Renal cortical epithelial cell (primary cell): ENCODE measurements around the gene SRBD1. TPM values are rescaled to one million over a fixed set of nuclear protein-coding genes. Genes with fewer than 3 reads are reported as not detected.
A peak's percentile ranks its signal among the peaks of the same experiment; 100 is the strongest.

Source experiments
- DNase-seq: peaks from one replicate; pipeline ENCODE4 v3.0.0-alpha.2; 2011; ENCODE audit warnings: low read depth
- total RNA-seq: library from RNA; depleted of rRNA; stranded (reverse); fragments of >200 nt; gene quantifications from 2 replicates; pipeline ENCODE4 v1.2.3, GENCODE V29; 2014

The SRBD1 gene
- total RNA-seq, 1 donor from 2014 or later, result 13.6 TPM

DNA sequence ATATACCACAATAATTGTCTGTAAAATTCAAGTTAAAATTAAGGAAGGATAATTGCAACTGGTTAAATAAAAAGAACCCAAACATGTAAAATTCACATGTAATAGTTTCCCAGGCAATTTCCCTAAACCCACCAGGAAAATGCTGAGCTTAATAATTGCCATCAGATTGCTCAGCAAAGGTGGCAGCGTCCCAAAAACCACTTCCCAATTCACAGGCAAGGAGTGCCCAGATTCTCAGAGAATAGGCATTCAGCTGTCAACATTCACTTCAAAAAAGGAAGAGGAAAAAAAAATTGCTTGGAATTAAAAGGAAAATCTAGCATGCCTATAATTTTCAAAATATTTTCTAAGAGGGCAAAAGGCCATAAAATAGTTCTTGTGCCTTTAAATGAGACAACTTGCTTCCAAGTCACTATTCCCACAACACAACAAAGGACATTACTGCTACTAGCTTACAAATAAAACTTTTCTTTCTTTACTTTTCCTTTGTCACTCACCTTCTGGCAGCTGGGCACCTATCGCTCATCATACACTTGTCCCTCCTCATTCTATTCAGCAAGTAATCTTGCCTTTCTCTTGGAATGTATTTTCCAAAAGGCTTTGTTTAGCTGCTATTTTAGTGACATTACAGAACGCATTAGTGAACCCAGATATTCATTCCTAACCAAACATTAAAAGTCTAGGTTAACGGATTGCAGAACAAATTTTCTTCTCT is 15.2 kb downstream of the SRBD1 start:
- peak; percentile 79 for DNase-seq

DNA sequence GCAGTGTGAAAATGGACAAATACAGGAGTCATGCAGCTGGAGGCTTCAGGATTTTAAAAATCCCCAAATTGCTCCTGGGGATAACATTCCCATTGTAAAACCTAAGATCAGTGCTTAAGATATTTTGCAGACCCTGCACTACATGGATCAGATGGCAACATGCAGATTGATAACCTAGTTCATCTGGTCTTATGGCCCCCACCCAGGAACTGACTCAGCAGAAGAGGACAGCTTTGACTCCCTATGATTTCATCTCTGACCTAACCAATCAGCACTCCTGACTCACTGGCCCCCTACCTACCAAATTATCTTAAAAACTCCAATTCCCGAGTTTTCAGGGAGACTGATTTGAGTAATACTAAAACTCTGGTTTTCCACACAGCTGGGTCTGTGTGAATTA is 20.0 kb downstream of the SRBD1 start:
- DNase-seq, result no peak

DNA sequence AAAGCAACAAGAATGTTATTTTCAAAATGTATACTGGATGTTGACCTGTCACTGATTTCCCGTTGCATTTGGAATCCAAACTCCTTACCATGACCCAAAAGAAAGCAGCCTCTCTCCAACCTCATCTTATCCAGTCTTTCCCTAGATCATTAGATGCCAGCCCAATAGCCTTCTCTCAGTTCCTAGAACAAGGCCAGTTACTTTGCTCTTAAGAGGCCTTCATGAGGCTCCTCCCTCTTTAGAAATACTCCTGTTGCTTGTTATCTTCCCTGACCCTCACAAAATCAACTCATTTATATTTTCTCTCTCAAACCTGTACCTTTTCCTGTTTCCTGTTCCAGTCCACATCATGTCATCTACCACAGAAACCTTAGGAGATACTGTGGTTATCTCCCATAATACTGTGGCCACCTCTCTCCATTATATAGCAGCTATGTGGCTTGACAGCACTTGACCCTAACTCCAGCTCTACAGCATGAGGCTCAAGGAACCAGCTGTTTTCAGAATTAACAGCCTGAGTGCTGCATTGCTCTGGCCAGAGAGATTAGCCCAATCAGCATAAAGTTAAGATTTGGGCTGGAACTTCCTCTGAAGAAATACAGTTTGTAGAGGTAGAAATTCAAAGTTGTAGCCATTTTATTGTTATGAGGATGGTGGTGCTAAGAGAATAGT is 22.8 kb downstream of the SRBD1 start:
- DNase-seq, result no peak

DNA sequence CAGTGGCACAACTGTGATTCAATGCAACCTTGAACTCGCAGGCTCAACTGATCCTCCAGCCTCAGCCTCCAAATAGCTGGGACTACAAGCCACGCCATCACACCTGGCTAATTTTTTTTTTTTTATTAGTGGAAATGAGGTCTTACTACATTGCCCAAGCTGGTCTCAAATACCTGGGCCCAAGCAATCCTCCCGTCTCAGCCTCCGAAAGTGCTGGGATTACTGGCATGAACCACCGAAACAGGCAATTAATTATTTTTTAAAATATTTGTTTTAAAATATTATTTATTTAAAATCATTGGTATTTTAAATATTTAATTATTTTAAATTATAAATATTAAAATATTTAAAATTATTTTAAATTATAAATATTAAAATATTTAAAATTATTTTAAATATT is 24.5 kb downstream of the SRBD1 start:
- no peak for DNase-seq

DNA sequence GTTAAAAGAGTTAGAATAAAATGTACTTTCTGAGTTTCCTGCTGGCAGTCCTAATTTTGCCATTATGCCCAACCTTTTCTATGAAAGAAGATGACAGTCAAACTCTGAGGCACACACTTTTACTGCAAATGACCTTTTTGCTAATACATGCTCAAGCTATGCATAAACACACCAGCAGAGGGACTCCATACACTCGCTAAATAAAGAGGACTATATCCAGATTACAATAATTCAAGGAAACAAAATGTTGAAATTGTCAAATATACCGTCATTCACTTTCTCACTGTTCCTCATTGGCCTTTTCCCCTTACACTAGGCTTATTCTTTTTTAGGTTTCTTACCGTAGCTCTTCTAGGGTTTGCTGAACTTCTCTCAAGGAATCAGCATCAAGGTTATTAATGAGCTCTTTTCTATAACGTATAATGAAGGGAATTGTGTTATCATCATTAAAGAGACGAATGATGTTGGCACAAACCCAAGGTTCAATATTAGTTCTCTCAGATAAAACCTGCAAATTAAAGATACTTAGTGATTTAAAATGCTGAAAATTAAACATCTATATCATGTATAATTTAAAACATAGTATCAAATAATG is 25.7 kb downstream of the SRBD1 start:
- peak; percentile 66 for DNase-seq

DNA sequence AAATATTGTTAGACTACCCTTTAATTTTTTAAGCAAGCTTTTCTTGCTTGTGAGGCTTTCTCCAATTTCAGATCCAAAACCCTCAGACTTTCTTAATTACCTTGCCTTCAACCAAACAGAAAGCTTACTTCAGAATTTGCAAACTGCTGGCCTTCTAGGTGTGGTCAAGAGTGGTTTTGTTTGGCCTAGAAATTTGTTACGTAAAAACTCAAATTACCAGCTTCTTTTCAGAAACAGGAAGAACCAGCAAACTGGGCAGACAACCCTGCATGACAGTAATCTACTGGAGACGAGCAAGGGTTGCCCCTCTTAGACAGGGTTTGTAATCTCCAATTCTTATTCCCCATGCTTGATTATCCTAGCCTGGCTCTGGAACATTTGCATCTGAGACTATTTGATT is 27.1 kb downstream of the SRBD1 start:
- no peak for DNase-seq

DNA sequence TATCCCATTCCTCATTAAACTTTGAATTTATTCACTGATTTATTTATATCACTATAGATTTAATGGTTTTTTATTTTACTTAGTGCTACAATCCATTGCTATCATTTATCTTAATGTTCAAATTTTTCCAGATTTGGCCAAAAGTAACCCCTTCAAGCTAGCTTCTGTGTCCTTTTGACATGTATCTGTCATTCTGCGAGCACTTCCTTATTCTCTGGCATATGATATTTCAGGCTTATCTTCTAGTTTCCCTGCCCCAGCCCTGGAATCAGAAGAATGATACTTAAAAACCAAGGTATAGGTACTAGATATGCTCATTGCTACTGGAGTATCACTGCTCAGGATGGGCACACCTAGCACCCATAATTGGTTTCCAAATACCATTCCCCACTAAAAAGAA is 28.5 kb downstream of the SRBD1 start:
- DNase-seq, result no peak

DNA sequence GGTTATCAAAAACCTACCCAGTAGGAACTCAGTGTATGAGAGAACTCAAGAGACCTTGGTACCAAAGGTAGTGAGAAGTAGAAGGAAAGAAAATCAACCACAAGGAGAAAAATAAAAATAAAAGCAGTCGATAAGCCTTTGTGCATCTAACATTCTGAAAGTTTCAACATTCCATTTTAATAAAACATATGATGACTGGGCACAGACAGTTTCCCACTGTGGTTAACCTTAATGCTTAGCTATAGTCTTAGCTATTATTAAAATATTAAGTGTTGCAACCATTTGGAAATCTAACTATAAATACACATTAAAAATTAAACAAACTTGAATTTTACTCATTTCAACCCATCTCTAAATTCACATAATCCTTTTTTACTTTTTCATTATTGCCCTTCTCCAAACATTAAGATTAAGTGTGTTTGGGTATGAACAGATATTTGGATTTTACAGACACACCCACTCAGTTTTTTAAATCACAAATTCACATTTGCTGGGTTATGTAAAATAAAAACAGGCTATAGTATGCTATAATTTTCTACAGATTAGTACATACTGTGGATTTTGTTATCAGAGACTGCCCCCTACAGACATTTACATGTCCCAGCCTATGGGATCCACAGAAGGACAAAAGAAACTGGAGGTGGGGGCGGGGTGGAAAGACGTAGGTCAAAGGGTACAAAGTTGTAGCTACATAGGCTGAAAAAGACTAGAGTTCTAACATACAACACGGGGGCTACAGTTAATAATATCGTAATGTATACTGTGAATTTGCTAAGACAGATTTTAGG is 32.8 kb downstream of the SRBD1 start:
- DNase-seq, result no peak

DNA sequence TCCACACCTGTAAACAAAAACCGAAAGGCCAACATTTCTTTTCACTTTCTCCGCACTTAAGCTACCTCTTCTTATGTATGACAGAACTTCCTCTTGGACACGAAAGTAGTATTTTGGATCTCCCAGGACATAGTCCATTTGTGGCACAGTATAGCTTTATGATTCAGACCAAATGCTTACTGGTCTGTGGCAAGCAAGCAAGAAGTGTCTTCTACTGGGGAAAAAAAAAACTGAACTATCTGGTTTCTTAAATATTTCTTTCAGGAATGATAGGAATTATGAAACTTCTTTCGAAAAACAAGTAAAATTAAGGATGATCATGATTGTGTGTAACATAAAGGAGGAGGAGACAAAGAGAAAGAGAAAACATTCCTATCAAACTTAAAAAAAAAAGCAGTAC is 33.6 kb downstream of the SRBD1 start:
- no peak for DNase-seq

DNA sequence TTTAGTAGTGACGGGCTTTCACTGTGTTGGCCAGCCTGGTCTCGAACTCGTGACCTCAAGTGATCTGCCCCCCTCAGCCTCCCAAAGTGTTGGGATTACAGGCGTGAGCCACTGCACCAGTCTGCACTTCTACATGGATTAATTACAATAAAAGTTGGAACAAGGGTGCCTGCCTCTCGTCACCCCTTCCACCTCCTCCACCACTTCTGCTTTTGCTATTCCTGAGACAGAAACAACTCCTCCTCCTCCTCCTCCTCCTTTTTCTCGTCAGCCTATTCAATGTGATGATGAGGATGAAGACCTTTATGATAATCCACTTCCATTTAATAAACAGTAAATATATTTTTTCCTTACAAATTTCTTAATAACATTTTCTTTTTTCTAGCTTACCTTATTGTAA is 35.2 kb downstream of the SRBD1 start:
- DNase-seq, result no peak

DNA sequence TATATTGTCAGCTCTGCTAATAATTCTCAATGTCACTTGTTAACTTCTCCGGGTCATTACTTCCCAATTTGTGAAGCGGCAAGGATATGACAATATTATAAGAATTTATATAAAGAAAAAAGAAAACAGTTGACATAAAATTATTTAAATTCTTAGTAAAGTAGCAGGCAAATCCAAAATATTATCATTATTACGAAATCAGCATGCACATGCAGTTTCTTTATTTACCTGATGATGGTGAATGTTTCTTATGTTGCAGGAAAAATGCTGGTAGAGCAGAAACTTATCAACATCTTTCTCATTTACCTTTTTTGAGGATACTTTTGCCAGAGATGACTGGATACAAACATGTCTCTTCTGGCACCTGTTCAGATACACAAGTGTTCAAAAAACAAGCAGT is 38.1 kb downstream of the SRBD1 start:
- no peak for DNase-seq

DNA sequence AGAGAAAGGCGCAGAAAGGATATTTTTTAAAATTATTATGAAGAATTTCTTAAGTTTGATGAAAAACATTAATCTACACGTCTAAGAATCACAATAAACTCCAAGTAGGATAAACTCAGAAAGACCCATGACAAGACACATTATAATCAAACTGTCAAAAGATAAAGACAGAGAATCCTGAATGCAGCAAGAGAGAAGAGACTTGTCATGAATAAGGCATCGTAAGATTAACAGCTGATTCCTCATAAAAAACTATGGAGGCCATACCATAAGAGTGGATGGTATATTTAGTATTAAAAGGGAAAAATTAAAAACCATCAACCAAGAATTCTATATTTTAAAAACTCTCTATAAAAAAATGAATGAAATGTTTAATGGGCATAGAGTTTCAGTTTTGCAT is 39.1 kb downstream of the SRBD1 start:
- DNase-seq, result no peak

DNA sequence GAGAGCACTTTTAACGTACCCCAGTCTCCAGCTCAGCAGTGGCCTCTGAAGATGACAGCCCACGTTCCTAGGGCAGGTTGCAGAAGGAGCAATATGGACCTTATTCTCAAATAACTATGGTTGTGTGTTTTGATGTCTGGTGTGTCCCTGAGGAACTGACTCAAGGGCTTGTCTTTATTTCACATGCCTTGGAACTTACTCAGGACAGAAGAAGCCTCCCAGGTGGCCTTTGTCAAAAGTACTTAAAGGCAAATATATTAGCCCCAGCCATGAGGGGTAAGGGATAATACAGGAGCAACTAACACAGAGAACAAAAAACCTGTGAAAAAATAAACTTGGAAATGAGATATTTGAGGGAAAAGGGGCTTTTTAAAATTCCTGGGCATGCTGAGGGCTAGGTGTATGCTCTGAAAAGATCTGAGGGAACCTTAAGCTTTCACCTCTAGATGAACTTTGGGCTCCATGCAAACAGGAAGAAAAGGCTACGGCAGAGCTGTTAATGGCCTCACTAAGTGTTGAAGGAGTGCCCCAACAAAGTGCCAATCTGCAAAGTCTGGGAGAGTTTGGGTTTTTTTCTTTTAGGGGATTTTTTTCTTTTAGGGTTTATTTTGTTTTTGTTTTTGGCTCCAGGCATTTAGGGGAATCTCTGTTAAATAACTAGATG is 40.3 kb downstream of the SRBD1 start:
- no peak for DNase-seq

DNA sequence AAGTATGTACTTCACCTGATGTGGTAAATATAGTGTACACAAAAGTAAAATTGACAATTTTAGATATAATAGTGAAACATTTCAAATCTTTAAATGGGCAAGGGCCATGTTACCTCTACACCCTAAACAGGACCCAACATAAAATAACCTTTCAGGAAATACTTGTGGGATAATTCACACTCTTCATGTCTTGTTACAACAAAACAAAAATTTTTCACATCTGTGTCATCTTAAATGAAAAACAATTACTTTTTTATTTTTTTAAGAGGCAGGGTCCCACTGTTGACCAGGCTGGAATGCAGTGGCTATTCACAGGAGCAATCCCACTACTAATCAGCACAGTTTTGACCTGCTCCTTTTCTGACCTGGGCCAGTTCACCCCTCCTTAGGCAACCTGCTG is 42.1 kb downstream of the SRBD1 start:
- DNase-seq, result peak; percentile 18

DNA sequence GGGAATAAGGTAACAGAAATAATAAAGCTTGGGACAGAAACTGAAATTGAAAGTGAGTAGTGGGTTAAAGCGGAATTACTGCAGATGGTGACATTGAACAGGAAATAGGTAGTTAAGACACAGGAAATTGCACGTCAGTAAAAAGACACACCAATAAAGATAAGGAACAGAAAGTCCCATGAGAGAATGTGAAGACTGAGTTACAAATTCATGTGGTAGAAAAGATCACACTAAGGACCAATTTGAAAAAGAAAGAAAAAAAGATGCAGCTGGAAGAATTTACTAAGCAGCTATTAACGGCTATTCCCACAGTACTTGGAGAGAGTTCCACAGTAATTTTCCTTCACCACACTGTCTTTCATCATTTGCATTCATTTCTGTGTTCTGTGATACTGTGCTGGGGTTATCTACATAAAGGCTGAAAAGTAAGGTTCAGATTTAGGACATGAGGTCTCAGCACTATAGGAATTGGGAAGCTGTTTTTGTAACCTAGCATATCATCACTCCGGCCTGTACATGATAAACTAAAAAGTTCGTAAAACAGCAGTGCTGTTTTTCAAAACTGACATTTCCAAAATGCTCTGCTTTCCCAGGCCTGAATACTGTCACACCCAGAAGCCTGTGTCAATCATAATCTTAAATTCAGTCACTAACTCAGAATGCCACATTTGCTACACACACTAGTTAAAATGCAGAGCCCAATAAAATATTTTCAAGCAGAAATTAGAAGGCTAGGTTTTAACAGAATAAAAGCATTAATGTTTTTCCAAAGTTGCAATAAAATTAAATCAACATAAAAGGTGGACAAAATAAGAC is 42.9 kb downstream of the SRBD1 start:
- no peak for DNase-seq

DNA sequence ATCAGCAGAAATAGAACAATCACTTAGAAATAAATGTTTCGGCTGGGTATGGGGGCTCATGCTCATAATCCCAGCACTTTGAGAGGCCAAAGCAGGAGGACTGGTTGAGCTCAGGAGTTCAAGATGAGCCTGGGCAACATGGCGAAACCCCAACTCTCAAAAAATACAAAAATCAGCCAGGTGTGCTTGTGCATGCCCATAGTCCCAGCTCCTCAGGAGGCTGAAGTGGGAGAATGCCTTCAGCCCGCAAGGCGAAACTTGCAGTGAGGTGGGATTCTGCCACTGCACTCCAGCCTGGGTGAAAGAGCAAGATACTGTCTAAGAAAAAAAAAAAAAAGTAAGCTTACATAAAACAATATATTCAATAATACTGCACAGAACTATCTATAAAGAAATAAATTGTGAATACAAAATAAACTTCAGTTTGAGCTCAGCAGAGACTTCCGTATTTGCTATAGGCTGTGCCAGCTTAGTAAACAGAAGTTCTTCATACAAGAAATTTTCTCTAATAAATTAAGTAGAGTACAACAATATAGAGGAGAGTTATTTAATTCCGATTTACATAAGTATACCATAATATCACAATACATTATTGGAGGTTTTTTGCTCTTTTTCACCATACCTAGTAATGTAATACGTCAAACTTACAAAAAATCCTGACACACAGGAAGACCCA is 43.6 kb downstream of the SRBD1 start:
- no peak for DNase-seq

DNA sequence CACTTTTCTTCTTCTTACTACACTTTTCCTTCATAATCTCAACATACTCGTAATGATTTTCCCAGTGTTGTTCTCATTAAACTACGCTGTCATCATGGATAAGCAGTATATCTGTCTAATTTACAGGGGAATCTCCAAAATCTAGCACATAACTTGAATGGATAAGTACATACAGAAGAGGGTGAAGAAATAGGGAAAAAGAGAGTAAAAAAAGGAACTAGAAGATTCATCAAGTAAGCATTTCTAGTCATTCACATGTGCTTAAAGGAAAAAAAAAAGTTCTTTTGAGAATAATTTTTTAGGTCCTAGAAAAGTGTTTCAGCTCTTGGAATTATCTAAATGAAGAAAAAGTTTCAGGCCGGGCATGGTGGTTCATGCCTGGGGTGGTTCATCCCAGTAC is 51.6 kb downstream of the SRBD1 start:
- DNase-seq, result no peak

DNA sequence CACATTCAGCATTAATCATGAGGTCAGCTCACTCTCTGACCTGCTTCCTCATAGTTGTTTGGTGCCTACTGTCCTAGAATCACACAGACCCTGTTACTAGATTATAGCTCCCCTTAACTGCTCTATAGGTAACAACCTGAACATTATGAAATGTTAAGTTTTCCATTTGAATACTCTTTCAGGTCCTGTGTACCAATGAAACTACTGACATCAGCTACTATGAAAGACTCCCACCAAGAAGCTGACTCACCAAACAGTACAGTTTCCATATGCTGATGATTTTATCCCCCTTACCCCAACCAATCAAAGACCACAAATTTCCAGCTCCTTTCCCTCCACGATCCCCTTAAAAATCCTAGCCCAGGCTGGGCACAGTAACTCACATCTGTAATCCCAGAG is 56.3 kb downstream of the SRBD1 start:
- DNase-seq, result no peak

DNA sequence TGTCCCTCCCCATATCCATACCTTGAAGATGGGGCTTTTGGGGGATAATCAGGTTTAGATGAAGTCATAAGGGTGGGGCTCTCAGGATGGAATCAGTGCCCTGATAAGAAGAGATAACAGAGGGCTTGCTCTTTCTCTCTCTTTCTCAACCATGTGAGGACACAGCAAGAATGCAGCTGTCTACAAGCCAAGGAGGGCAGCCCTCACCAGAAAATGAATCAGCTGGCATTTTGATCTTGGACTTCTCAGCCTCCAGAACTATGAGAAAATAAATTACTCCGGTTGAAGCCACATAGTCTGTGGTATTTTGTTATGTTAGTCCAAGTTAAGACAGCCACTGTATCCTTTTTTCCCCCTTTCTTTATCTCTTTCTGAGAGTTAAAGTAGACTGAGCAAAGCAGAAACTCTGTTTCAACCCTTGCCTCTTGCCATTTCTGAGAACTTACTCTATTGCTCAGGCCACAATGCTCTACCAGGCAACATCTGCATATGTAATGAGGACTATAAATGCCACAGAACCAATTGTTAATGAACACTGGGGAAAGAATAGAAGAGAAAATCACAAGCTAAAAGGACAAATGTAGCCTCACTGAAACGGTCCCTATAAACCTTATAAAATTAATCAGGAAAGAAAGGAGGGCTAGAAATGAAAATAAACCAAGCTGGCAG is 56.9 kb downstream of the SRBD1 start:
- no peak for DNase-seq

DNA sequence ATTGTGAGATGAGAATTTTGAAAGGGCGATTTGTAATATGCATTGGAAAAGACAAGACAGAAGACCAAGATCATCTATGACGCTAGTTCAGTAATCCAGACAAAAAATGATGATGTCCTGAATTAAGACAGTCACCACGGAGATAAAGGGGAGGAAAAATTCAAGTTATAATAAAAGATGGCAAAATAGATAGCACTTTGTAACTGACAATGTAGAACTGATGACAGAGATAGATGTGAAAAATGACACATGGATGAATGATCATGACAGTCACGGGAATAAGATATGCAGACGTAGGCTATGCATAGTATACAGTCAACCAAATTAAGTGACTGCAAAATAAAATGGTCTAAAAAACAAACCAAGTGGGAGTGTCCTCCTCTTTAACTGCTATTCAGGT is 59.2 kb downstream of the SRBD1 start:
- DNase-seq, result no peak
